MM.1S (cell line): ENCODE results near the gene PIP5K1C.

Experiments used
- DNase-seq: peaks from one replicate; pipeline ENCODE4 v3.0.0-alpha.2; 2015
- H2AFZ ChIP-seq: fragments of 300-600 bp; sonication (generic); 2 replicates; pipeline ENCODE4 v1.6.0; 2016; ENCODE audit warnings: antibody characterized with exemption, low read length
- H3F3A ChIP-seq: fragments of 300-600 bp; sonication (generic); 2 replicates; pipeline ENCODE4 v1.6.1; 2016; ENCODE audit warnings: mild to moderate bottlenecking, antibody characterized with exemption, low read length, moderate library complexity, mixed read lengths; ENCODE audit not compliant: insufficient read depth
- H3K27ac ChIP-seq: fragments of 300-600 bp; sonication (generic); 2 replicates; pipeline ENCODE4 v1.5.1; 2016; ENCODE audit warnings: mild to moderate bottlenecking, low read length
- H3K27me3 ChIP-seq: fragments of 300-600 bp; sonication (generic); replicated peaks from 2 replicates; pipeline ENCODE4 v1.6.0; 2016; ENCODE audit warnings: low read length; ENCODE audit not compliant: insufficient read depth
- H3K36me3 ChIP-seq: fragments of 300-600 bp; sonication (generic); replicated peaks from 2 replicates; pipeline ENCODE4 v1.6.1; 2016; ENCODE audit warnings: mild to moderate bottlenecking, low read length, mixed read lengths; ENCODE audit not compliant: insufficient read depth
- H3K4me1 ChIP-seq: fragments of 300-600 bp; sonication (generic); 2 replicates; pipeline ENCODE4 v1.6.1; 2016; ENCODE audit warnings: low read length, mixed read lengths
- H3K4me2 ChIP-seq: fragments of 300-600 bp; sonication (generic); 2 replicates; pipeline ENCODE4 v1.6.0; 2016; ENCODE audit warnings: low read depth, low read length
- H3K4me3 ChIP-seq: fragments of 300-600 bp; sonication (generic); 2 replicates; pipeline ENCODE4 v1.5.1; 2016; ENCODE audit warnings: low read length, mixed read lengths
- H3K79me2 ChIP-seq: fragments of 300-600 bp; sonication (generic); 2 replicates; pipeline ENCODE4 v1.6.1; 2016; ENCODE audit warnings: mixed run types, low read length, mixed read lengths
- H3K9ac ChIP-seq: fragments of 300-600 bp; sonication (generic); 2 replicates; pipeline ENCODE4 v1.6.1; 2016; ENCODE audit warnings: low read length, mixed read lengths
- H3K9me2 ChIP-seq: fragments of 300-600 bp; sonication (generic); replicated peaks from 2 replicates; pipeline ENCODE4 v1.6.1; 2016; ENCODE audit warnings: mild to moderate bottlenecking, low read length, mixed read lengths; ENCODE audit not compliant: insufficient read depth
- H3K9me3 ChIP-seq: fragments of 300-600 bp; sonication (generic); replicated peaks from 2 replicates; pipeline ENCODE4 v1.6.1; 2016; ENCODE audit warnings: mild to moderate bottlenecking, low read length, mixed read lengths; ENCODE audit not compliant: insufficient read depth
- H4K20me1 ChIP-seq: fragments of 300-600 bp; sonication (generic); 2 replicates; pipeline ENCODE4 v1.6.1; 2016; ENCODE audit warnings: mild to moderate bottlenecking, low read length, moderate library complexity, mixed read lengths; ENCODE audit not compliant: insufficient read depth
- EZH2 ChIP-seq: fragments of 300-600 bp; sonication (generic); optimal IDR thresholded peaks from 2 replicates; pipeline ENCODE3; 2017; ENCODE audit warnings: low read depth, mild to moderate bottlenecking, antibody characterized with exemption, low read length, mixed read lengths
- EZH2phosphoT487 ChIP-seq: fragments of 300-600 bp; sonication (generic); IDR thresholded peaks from 2 replicates; pipeline ENCODE4 v1.6.1; 2018; ENCODE audit warnings: antibody characterized with exemption, low read length
- TF ChIP-seq, protein P1 (sequence below): fragments of 300-600 bp; sonication (generic); IDR thresholded peaks from 2 replicates; pipeline ENCODE4 v1.5.1; 2016; ENCODE audit warnings: antibody characterized with exemption, low read length, mixed read lengths

Gene PIP5K1C

DNA sequence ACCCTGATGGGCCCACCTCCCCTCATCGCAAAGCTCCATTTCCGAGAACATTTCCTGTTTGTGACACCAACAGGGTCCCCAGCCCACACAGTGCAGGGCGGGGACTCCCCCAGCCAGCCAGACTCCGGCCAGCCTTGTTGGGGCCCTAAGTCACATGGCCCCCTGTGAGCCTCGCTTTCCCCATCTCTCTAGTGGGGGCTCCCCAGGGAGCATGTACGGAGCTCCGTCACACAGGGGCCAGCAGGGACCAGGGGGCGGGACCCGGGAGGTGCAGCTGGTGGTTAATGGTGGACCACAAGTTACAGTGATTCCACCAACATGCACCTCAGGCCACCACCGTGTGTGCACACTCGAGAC, 95.3 kb downstream of the PIP5K1C start:
- DNase-seq = no peak
- Histone ChIP-seq H3F3A (peaks cover 6% of the 10 kb centered on the region; the same call in 1 of the 2 replicates), H4K20me1 (no peaks in the 10 kb centered on the region), H3K36me3 (no peaks in the 10 kb centered on the region), H3K4me2 (no peak overlapping the region), H2AFZ (no peak overlapping the region), H3K9me2 (no peaks in the 10 kb centered on the region), H3K9me3 (no peaks in the 10 kb centered on the region), H3K4me1 (peaks cover 11% of the 10 kb centered on the region; the same call in 1 of the 2 replicates), H3K27ac (no peak overlapping the region), H3K27me3 (peaks cover 29% of the 10 kb centered on the region), H3K9ac (no peak overlapping the region), H3K79me2 (no peaks in the 10 kb centered on the region), H3K4me3 (no peak overlapping the region)
- TF ChIP-seq EZH2 (no peak), EZH2phosphoT487 (no peak)
- TF ChIP-seq, protein P1, sequence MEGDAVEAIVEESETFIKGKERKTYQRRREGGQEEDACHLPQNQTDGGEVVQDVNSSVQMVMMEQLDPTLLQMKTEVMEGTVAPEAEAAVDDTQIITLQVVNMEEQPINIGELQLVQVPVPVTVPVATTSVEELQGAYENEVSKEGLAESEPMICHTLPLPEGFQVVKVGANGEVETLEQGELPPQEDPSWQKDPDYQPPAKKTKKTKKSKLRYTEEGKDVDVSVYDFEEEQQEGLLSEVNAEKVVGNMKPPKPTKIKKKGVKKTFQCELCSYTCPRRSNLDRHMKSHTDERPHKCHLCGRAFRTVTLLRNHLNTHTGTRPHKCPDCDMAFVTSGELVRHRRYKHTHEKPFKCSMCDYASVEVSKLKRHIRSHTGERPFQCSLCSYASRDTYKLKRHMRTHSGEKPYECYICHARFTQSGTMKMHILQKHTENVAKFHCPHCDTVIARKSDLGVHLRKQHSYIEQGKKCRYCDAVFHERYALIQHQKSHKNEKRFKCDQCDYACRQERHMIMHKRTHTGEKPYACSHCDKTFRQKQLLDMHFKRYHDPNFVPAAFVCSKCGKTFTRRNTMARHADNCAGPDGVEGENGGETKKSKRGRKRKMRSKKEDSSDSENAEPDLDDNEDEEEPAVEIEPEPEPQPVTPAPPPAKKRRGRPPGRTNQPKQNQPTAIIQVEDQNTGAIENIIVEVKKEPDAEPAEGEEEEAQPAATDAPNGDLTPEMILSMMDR = no peak

DNA sequence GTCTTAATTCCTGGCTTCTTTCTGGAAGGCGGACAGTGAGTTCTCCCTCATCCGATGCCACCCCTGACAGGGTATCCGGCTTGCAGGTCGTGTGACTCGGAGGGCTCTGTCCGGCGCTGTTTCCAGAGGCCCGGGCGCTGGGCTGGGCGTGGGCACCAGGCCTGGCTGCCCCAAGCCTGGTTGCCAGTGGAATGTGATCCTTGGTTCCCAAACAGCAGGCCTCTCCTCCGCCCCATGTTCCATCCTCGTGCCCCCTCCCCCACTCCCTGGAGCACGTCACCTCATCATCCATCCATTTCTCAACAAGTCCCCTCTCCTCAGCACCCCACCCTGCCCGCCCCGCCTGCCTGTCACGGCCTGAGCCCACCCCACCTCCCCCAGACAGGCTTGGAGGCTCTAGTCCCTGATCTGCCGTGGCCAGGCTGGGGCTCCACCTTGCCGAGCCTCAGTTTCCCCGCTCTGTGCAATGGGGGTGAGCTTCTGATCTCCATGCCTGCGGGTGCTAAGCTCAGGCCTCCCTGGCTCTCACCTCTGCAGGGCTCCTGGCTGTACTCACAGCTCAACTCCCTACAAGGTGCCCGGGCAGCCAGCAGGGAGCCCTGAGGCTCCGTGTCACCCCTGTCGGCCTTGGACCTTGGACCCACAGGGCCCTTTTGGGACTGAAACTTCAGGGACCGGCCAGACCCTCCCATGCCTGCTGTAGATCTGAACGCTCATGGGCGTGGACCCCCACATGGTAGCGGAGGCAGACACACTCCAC, 95.9 kb downstream of the PIP5K1C start:
- Histone ChIP-seq H3K4me2 (no peak overlapping the region), H3K4me3 (no peak overlapping the region)

DNA sequence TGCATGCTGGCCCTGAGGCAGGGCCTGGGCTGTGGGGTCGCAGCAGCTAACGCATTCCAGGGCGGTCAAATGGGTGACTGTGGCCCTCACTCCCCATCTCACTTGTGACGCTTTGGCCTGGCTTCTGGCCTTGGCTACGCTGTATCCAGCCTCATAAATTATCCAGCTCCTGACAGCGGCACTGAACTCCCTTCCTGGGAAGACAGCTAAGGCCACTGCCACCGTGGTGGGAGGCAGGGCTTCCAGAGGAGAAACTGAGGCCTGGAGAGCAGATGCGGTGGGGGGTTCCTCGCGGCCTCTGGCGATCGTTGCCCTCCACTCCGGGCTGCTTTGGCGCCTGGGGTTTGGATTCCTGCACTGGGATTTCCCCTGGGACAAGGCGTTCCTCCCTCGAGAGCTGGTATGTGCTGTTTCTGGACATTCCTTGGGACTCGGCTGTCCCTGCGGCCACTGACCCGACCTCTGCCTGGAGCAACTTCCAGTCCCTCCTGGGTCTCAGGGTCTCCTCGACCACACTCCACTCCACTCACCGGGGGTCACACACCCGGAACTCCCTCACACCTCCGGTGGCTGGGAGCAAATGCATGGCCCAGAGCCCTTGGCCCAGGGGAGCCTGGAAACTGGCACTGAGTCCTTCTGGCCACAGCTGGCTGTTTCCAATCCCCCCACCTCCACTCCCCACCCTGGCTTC, 97.0 kb downstream of the PIP5K1C start:
- Histone ChIP-seq H3K9me3 (no peaks in the 10 kb centered on the region), H3K9ac (no peak overlapping the region), H3K27ac (no peak overlapping the region), H3K4me3 (no peak overlapping the region), H3K4me2 (no peak overlapping the region), H3K79me2 (no peaks in the 10 kb centered on the region), H4K20me1 (no peaks in the 10 kb centered on the region), H2AFZ (no peak overlapping the region), H3K4me1 (0 out of 2 replicates have a peak, but pooled peaks cover 7% of the 10 kb centered on the region), H3F3A (peaks cover 5% of the 10 kb centered on the region; the same call in 1 of the 2 replicates), H3K9me2 (no peaks in the 10 kb centered on the region), H3K27me3 (peaks cover 29% of the 10 kb centered on the region), H3K36me3 (no peaks in the 10 kb centered on the region)
- TF ChIP-seq EZH2phosphoT487 = no peak
- TF ChIP-seq, protein P1 = no peak
- no peak for TF ChIP-seq EZH2
- DNase-seq = no peak

More for the DNA sequence above, 95.9 kb downstream of the PIP5K1C start:
- H3K9ac ChIP-seq = no peak overlapping the region
- no peaks in the 10 kb centered on the region for H3K36me3 ChIP-seq
- H2AFZ ChIP-seq = no peak overlapping the region
- H3K9me2 ChIP-seq = no peaks in the 10 kb centered on the region
- peaks cover 6% of the 10 kb centered on the region; the same call in 1 of the 2 replicates for H3F3A ChIP-seq
- TF ChIP-seq, protein P1 = no peak
- TF ChIP-seq EZH2 (no peak), EZH2phosphoT487 (no peak)
- peaks cover 29% of the 10 kb centered on the region for H3K27me3 ChIP-seq
- DNase-seq = no peak
- no peaks in the 10 kb centered on the region for H3K79me2 ChIP-seq
- H3K9me3 ChIP-seq = no peaks in the 10 kb centered on the region
- H3K4me1 ChIP-seq = peaks cover 11% of the 10 kb centered on the region; the same call in 1 of the 2 replicates
- H4K20me1 ChIP-seq = no peaks in the 10 kb centered on the region
- no peak overlapping the region for H3K27ac ChIP-seq
